H1 (cell line): ENCODE measurements around the gene NTRK2. TPM values are rescaled to one million over a fixed set of nuclear protein-coding genes. Genes with fewer than 3 reads are reported as not detected.

ENCODE experiments used
- ASH2L ChIP-seq: fragments of 200-600, 300-600 bp; sonication (generic); IDR thresholded peaks from one replicate; pipeline ENCODE4 v1.7.1; 2017; ENCODE audit warnings: low read length
- CBX5 ChIP-seq: fragments of 300-800, 300-1000 bp; sonication (generic); IDR thresholded peaks from 2 replicates; pipeline ENCODE4 v1.7.1; 2016; ENCODE audit warnings: antibody characterized with exemption, low read length, low read depth
- CHD1 ChIP-seq: IDR thresholded peaks from 2 replicates; pipeline ENCODE4 v1.6.1; 2012; ENCODE audit warnings: low read depth, low read length, improper control_type of control experiment
- E2F6 ChIP-seq: IDR thresholded peaks from 2 replicates; pipeline ENCODE4 v1.6.1; 2012; ENCODE audit warnings: inconsistent platforms
- EP300 ChIP-seq, 2 experiments: IDR thresholded peaks; 1 replicate in 1 of 2; 2 replicates in 1 of 2; pipeline ENCODE4 v1.6.1; 2011 to 2012; ENCODE audit warnings: low read depth in 2 of 2, low read length in 2 of 2, mild to moderate bottlenecking in 2 of 2, borderline replicate concordance in 1 of 2, inconsistent platforms in 1 of 2, moderate library complexity in 1 of 2
- EZH2 ChIP-seq: fragments of 200-600 bp; sonication (generic); IDR thresholded peaks from 2 replicates; pipeline ENCODE4 v1.7.1; 2012; ENCODE audit warnings: low read depth, mild to moderate bottlenecking, moderate library complexity, low read length, inconsistent platforms; ENCODE audit not compliant: severe bottlenecking
- GABPA ChIP-seq: IDR thresholded peaks from 2 replicates; pipeline ENCODE4 v1.6.1; 2011; ENCODE audit warnings: mild to moderate bottlenecking, low read length, moderate library complexity, borderline replicate concordance; ENCODE audit not compliant: insufficient read depth
- JUN ChIP-seq: IDR thresholded peaks from 2 replicates; pipeline ENCODE4 v1.6.1; 2011; ENCODE audit warnings: low read depth, mild to moderate bottlenecking, improper control_type of control experiment, low read length
- MAFK ChIP-seq: IDR thresholded peaks from 2 replicates; pipeline ENCODE4 v1.6.1; 2012; ENCODE audit warnings: low read depth, mild to moderate bottlenecking, improper control_type of control experiment, low read length
- NRF1 ChIP-seq: IDR thresholded peaks from 2 replicates; pipeline ENCODE4 v1.6.1; 2011; ENCODE audit warnings: mild to moderate bottlenecking, low read depth, low read length, improper control_type of control experiment
- PHF8 ChIP-seq: fragments of 200-600 bp; sonication (generic); conservative IDR thresholded peaks from 2 replicates; pipeline ENCODE4 v1.7.1; 2012; ENCODE audit warnings: low read depth, mild to moderate bottlenecking, inconsistent platforms, low read length, moderate library complexity
- RAD21 ChIP-seq, 2 experiments: IDR thresholded peaks in 1 of 2; conservative IDR thresholded peaks in 1 of 2; 2 replicates each; pipeline ENCODE4 v1.6.1; 2011; ENCODE audit warnings: low read depth in 2 of 2, low read length in 2 of 2, improper control_type of control experiment in 1 of 2, inconsistent platforms in 1 of 2, mild to moderate bottlenecking in 1 of 2, moderate library complexity in 1 of 2
- RNF2 ChIP-seq: fragments of 200-900, 300-1000 bp; sonication (generic); IDR thresholded peaks from 2 replicates; pipeline ENCODE4 v1.7.1; 2016; ENCODE audit warnings: borderline replicate concordance, low read depth, mild to moderate bottlenecking, antibody characterized with exemption, low read length; ENCODE audit not compliant: poor library complexity, severe bottlenecking; ENCODE audit errors: missing control alignments
- SAP30 ChIP-seq: fragments of 300-600 bp; sonication (generic); IDR thresholded peaks from 2 replicates; pipeline ENCODE4 v1.7.1; 2012; ENCODE audit warnings: low read length, moderate library complexity, mild to moderate bottlenecking, inconsistent platforms; ENCODE audit not compliant: insufficient read depth, insufficient replicate concordance
- SIN3A ChIP-seq, 2 experiments: IDR thresholded peaks in 1 of 2; conservative IDR thresholded peaks in 1 of 2; 2 replicates each; pipeline ENCODE4 v1.6.1; 2011 to 2012; ENCODE audit warnings: low read length in 2 of 2, improper control_type of control experiment in 1 of 2, low read depth in 1 of 2, mild to moderate bottlenecking in 1 of 2
- SIRT6 ChIP-seq: IDR thresholded peaks from one replicate; pipeline ENCODE4 v1.7.1; 2012; ENCODE audit warnings: low read length, inconsistent platforms
- SIX5 ChIP-seq: IDR thresholded peaks from 2 replicates; pipeline ENCODE4 v1.6.1; 2011; ENCODE audit warnings: mild to moderate bottlenecking, low read depth, low read length
- SP4 ChIP-seq: IDR thresholded peaks from 2 replicates; pipeline ENCODE4 v1.6.1; 2012; ENCODE audit warnings: low read length, inconsistent platforms
- TEAD4 ChIP-seq: IDR thresholded peaks from 2 replicates; pipeline ENCODE4 v1.6.1; 2012; ENCODE audit warnings: low read depth, low read length, inconsistent platforms, mixed read lengths
- ZNF274 ChIP-seq: IDR thresholded peaks from 2 replicates; pipeline ENCODE4 v1.7.0; 2012; ENCODE audit warnings: low read length, borderline replicate concordance; ENCODE audit errors: extremely low read depth
- polyA plus RNA-seq, 7 experiments: library from polyadenylated mRNA; depleted of rRNA in 3 of 7; stranded (reverse) in 5 of 7; unstranded in 2 of 7; fragments of >200 nt in 5 of 7; fragments of 200-250 nt in 2 of 7; gene quantifications; 1 replicate in 5 of 7; 2 replicates in 1 of 7; 4 replicates in 1 of 7; pipeline versions ENCODE4 v1.2.1 to v1.2.3, GENCODE V29; 2011 to 2013; ENCODE audit warnings: missing spikeins in 2 of 7, mixed read lengths in 2 of 7
- total RNA-seq: library from RNA; stranded (reverse); fragmentation: NEBNext Ultra II Directional; extraction: Animal tissue kit (Norgen Biotek cat#: 25700); gene quantifications from 2 replicates; pipeline ENCODE4 v1.2.1, GENCODE V29; 2021
- TF ChIP-seq, protein P1 (sequence below): IDR thresholded peaks from 2 replicates; pipeline ENCODE4 v1.6.1; 2012; ENCODE audit warnings: inconsistent platforms

NTRK2 gene
- total and polyA plus RNA-seq, 2 of the 8 experiments (the other 6 are each of a cell fraction or from before 2014, with no cell fraction given) = 0.03 to 0.04 TPM

GRCh38 chr9:84668196-84669012, 1.1 kb upstream of the NTRK2 start (continued):
- no peak for TF ChIP-seq EP300 (IDR thresholded peaks at IDR 0.05; ENCODE audit: borderline replicate concordance in 1 of 2, low read depth in 2 of 2, low read length in 2 of 2)
- TF ChIP-seq E2F6 = peak; percentile 88
- no peak for TF ChIP-seq ZNF274
- TF ChIP-seq, protein P1, sequence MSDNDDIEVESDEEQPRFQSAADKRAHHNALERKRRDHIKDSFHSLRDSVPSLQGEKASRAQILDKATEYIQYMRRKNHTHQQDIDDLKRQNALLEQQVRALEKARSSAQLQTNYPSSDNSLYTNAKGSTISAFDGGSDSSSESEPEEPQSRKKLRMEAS = peak; percentile 87
- TF ChIP-seq RNF2 = no peak
- no peak for TF ChIP-seq SIN3A (conservative IDR thresholded peaks at IDR 0.05 in 1 of 2, IDR thresholded peaks at IDR 0.05 in 1 of 2; ENCODE audit: low read depth in 1 of 2, low read length in 2 of 2)
- TF ChIP-seq NRF1 = peak; percentile 21; the same call in 1 of the 2 replicates
- TF ChIP-seq CBX5 = no peak
- no peak for TF ChIP-seq GABPA
- TF ChIP-seq RAD21 (IDR thresholded peaks at IDR 0.05 in 1 of 2, conservative IDR thresholded peaks at IDR 0.05 in 1 of 2; ENCODE audit: low read depth in 2 of 2, low read length in 2 of 2) = peak; percentile 66 to 84
- no peak for TF ChIP-seq PHF8
- TF ChIP-seq CHD1 = no peak
- no peak for TF ChIP-seq MAFK
- no peak for TF ChIP-seq TEAD4
- peak; percentile 70 for TF ChIP-seq EZH2
- TF ChIP-seq JUN = no peak
- no peak for TF ChIP-seq SAP30
- no peak for TF ChIP-seq SIX5
- TF ChIP-seq ASH2L = peak; percentile 59
- TF ChIP-seq SIRT6 = no peak
- no peak for TF ChIP-seq SP4
